ENCODE measurements around the gene CPT2.
A peak's percentile ranks its signal among the peaks of the same experiment; 100 is the strongest.

The CPT2 gene

GRCh38 chr1:53155945-53156344 lies 40.7 kb upstream of the CPT2 start:
- DNase-seq (ENCODE audit: low read depth in 2 of 2) = no peak
- TF ChIP-seq CTCF (IDR thresholded peaks at IDR 0.05; ENCODE audit: low read depth, low read length) = no peak
- no peak overlapping the region for H3K4me3 ChIP-seq (replicated peaks in 1 of 2; ENCODE audit: low read depth in 2 of 2, low read length in 2 of 2)

- DNase-seq (ENCODE audit: low read depth in 2 of 2) = no peak
- H3K4me3 ChIP-seq (replicated peaks in 1 of 2; ENCODE audit: low read depth in 2 of 2, low read length in 2 of 2) = no peak overlapping the region
- no peak for TF ChIP-seq CTCF (IDR thresholded peaks at IDR 0.05; ENCODE audit: low read depth, low read length)
Observed at GRCh38 chr1:53156783-53157182, 39.8 kb upstream of the CPT2 start.

GRCh38 chr1:53158900-53159299 lies 37.7 kb upstream of the CPT2 start:
- no peak overlapping the region for H3K4me3 ChIP-seq (replicated peaks in 1 of 2; ENCODE audit: low read depth in 2 of 2, low read length in 2 of 2)
- no peak for DNase-seq (ENCODE audit: low read depth in 2 of 2)
- TF ChIP-seq CTCF (IDR thresholded peaks at IDR 0.05; ENCODE audit: low read depth, low read length) = no peak

- no peak overlapping the region for H3K4me3 ChIP-seq (replicated peaks in 1 of 2; ENCODE audit: low read depth in 2 of 2, low read length in 2 of 2)
- DNase-seq (ENCODE audit: low read depth in 2 of 2) = no peak
- TF ChIP-seq CTCF (IDR thresholded peaks at IDR 0.05; ENCODE audit: low read depth, low read length) = no peak
Observed at GRCh38 chr1:53160924-53161378, 35.7 kb upstream of the CPT2 start.

GRCh38 chr1:53162621-53163020 lies 34.0 kb upstream of the CPT2 start:
- no peak overlapping the region for H3K4me3 ChIP-seq (replicated peaks in 1 of 2; ENCODE audit: low read depth in 2 of 2, low read length in 2 of 2)
- DNase-seq (ENCODE audit: low read depth in 2 of 2) = no peak
- no peak for TF ChIP-seq CTCF (IDR thresholded peaks at IDR 0.05; ENCODE audit: low read depth, low read length)

GRCh38 chr1:53163291-53163768 lies 33.3 kb upstream of the CPT2 start:
- peak in 1 of 2 donors; percentile 28 for DNase-seq (ENCODE audit: low read depth in 2 of 2)
- H3K4me3 ChIP-seq (replicated peaks in 1 of 2; ENCODE audit: low read depth in 2 of 2, low read length in 2 of 2) = no peak overlapping the region
- TF ChIP-seq CTCF (IDR thresholded peaks at IDR 0.05; ENCODE audit: low read depth, low read length) = no peak

- no peak overlapping the region for H3K4me3 ChIP-seq (replicated peaks in 1 of 2; ENCODE audit: low read depth in 2 of 2, low read length in 2 of 2)
- TF ChIP-seq CTCF (IDR thresholded peaks at IDR 0.05; ENCODE audit: low read depth, low read length) = no peak
- DNase-seq (ENCODE audit: low read depth in 2 of 2) = no peak
Observed at GRCh38 chr1:53165408-53165961, 31.1 kb upstream of the CPT2 start.

Measured in cardiac fibroblast (primary cell).